ENCODE results near the gene SPAG6. TPM values are rescaled to one million over a fixed set of nuclear protein-coding genes. Genes with fewer than 3 reads are reported as not detected.

The SPAG6 gene
- total RNA-seq, 1 experiment from 2014 or later, result not detected

DNA sequence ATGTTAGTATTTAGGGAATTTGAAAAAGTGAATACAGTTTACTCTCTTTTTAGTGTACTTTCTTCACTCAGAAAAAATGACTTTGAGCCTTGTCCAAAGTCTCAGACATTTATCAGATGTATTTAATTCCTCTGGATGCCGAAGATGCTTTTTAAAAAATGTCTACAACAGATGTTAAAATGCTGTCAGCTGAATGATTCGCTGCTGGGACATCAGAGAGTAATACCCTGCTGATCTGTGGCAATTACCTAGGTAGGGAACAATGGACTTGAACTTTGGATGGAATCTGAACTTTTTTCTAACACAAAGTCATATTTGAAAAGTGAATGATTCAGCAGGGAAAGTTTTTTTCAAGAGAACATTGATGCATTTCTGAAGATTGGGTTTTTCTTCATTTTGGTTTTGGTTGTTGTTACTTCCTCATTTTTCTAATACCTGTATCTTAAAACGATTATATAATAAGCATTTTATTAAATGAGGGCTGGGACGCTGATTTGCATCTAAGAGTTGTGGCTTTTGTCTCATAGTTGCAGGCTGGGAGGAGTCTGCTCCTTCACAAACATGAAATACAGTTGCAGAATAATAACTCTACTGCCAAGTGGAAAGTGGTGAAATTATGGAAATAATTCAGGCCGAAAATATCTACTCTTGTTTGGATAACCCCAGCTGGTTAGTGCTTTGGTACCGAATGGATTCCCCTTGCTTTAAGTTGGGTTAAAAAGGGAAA is 98.0 kb downstream of the SPAG6 start:
- Mint-ChIP-seq H3K27me3 (ENCODE audit: unreplicated experiment) (peaks cover 10% of the 10 kb centered on the region), H3K4me1 (ENCODE audit: low read depth, unreplicated experiment) (no peaks in the 10 kb centered on the region), H3K27ac (ENCODE audit: unreplicated experiment) (no peak overlapping the region), H3K4me3 (ENCODE audit: low read depth, unreplicated experiment) (no peak overlapping the region), H3K36me3 (ENCODE audit: insufficient read depth, unreplicated experiment) (no peaks in the 10 kb centered on the region), H3K9me3 (ENCODE audit: low read depth, unreplicated experiment) (no peaks in the 10 kb centered on the region)
- intact Hi-C loops (cut with micrococcal nuclease; ENCODE audit: unreplicated experiment), result no loop called here
- DNase-seq, result no peak
- BruUV-seq (replicated peaks), result no TSS peak
- TF ChIP-seq, protein P1, sequence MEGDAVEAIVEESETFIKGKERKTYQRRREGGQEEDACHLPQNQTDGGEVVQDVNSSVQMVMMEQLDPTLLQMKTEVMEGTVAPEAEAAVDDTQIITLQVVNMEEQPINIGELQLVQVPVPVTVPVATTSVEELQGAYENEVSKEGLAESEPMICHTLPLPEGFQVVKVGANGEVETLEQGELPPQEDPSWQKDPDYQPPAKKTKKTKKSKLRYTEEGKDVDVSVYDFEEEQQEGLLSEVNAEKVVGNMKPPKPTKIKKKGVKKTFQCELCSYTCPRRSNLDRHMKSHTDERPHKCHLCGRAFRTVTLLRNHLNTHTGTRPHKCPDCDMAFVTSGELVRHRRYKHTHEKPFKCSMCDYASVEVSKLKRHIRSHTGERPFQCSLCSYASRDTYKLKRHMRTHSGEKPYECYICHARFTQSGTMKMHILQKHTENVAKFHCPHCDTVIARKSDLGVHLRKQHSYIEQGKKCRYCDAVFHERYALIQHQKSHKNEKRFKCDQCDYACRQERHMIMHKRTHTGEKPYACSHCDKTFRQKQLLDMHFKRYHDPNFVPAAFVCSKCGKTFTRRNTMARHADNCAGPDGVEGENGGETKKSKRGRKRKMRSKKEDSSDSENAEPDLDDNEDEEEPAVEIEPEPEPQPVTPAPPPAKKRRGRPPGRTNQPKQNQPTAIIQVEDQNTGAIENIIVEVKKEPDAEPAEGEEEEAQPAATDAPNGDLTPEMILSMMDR (IDR thresholded peaks at IDR 0.05; ENCODE audit: unreplicated experiment), result no peak
- CTCF ChIA-PET, result interaction anchor here (0.7 kb wide), 1 partner anchor 240 kb away, joined by 6 read pairs; no protein-coding TSS in a partner anchor

DNA sequence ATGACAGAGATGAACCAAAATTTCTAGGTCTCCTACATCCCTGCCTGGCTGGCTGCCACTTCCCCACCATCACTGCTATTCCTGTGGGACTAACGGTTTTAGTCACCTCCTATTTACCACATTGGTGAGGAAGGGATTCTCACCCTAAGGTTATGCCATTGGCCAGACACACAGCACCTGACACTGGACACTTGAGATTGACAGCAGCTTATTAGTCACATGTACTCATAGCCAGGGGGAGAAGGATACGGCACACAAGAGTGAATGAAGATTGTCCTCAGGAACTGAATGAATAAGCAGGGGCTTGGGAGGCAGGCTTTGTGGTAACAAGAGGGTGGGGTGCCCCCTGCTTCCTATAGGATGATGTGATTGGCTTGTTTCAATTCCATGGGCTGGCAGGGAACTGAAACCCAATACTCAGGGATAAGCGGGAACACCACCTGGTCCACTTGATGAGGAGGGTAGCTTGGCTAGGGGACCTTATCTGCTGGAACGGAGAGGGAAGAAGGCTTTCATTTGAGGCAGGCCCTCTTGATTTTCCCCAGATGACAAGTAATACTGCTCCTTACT is 99.0 kb downstream of the SPAG6 start:
- no peaks in the 10 kb centered on the region for H3K9me3 Mint-ChIP-seq (ENCODE audit: low read depth, unreplicated experiment)
- H3K36me3 Mint-ChIP-seq (ENCODE audit: insufficient read depth, unreplicated experiment), result no peaks in the 10 kb centered on the region
- no peak overlapping the region for H3K4me3 Mint-ChIP-seq (ENCODE audit: low read depth, unreplicated experiment)
- no peak for DNase-seq
- CTCF ChIA-PET, result no interaction called here
- H3K27me3 Mint-ChIP-seq (ENCODE audit: unreplicated experiment), result peaks cover 10% of the 10 kb centered on the region
- H3K4me1 Mint-ChIP-seq (ENCODE audit: low read depth, unreplicated experiment), result no peaks in the 10 kb centered on the region
- TF ChIP-seq, protein P1 (IDR thresholded peaks at IDR 0.05; ENCODE audit: unreplicated experiment), result no peak
- no peak overlapping the region for H3K27ac Mint-ChIP-seq (ENCODE audit: unreplicated experiment)
- intact Hi-C loops (cut with micrococcal nuclease; ENCODE audit: unreplicated experiment), result no loop called here
- BruUV-seq (replicated peaks), result no TSS peak

DNA sequence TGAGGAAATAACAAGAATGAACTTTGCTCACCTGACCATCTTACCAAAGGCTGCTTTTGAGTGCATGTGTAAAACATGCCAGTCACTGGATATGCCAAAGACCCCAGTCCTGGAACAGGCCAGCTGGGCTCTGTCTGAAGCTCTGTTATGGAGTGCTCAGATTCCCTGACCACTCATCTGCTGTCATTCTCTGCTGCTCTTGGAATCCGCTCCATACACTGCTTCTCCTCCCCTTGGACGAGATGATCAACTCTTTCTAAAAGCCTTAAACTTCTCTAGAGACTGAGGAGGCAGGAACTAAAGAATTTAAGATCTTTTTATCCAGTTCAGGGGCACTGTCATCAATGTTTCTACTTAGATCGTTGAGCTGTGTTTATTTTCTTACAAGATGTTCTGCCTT is 100.2 kb downstream of the SPAG6 start:
- CTCF ChIA-PET, result no interaction called here

DNA sequence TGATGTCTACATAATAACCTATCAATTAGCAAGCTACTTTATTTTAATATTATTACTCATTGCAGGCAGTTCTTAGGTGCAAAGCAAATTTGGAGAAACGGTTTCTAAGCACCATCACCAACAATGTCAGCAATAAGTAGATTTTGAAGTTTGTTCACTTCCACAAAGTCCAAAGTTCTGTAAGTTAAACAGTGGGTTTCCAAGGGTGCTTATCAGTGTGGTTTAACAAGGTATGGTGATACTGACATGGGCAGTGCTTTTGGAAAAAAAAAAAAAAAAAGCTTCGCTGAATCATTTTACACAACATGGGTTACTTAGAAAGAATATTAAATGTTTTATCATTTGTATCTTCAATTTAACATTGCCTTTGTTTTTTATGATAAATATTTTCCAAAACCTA is 101.8 kb downstream of the SPAG6 start:
- Mint-ChIP-seq H3K9me3 (ENCODE audit: low read depth, unreplicated experiment) (no peaks in the 10 kb centered on the region), H3K4me3 (ENCODE audit: low read depth, unreplicated experiment) (no peak overlapping the region), H3K27me3 (ENCODE audit: unreplicated experiment) (peaks cover 10% of the 10 kb centered on the region), H3K27ac (ENCODE audit: unreplicated experiment) (no peak overlapping the region), H3K4me1 (ENCODE audit: low read depth, unreplicated experiment) (no peaks in the 10 kb centered on the region), H3K36me3 (ENCODE audit: insufficient read depth, unreplicated experiment) (no peaks in the 10 kb centered on the region)
- no TSS peak for BruUV-seq (replicated peaks)
- intact Hi-C loops (cut with micrococcal nuclease; ENCODE audit: unreplicated experiment), result no loop called here
- no peak for DNase-seq
- CTCF ChIA-PET, result no interaction called here
- TF ChIP-seq, protein P1 (IDR thresholded peaks at IDR 0.05; ENCODE audit: unreplicated experiment), result no peak

More for the DNA sequence above, 100.2 kb downstream of the SPAG6 start:
- Mint-ChIP-seq H3K36me3 (ENCODE audit: insufficient read depth, unreplicated experiment) (no peaks in the 10 kb centered on the region), H3K9me3 (ENCODE audit: low read depth, unreplicated experiment) (no peaks in the 10 kb centered on the region), H3K27ac (ENCODE audit: unreplicated experiment) (no peak overlapping the region), H3K27me3 (ENCODE audit: unreplicated experiment) (peaks cover 10% of the 10 kb centered on the region), H3K4me3 (ENCODE audit: low read depth, unreplicated experiment) (no peak overlapping the region), H3K4me1 (ENCODE audit: low read depth, unreplicated experiment) (no peaks in the 10 kb centered on the region)
- intact Hi-C loops (cut with micrococcal nuclease; ENCODE audit: unreplicated experiment), result no loop called here
- BruUV-seq (replicated peaks), result no TSS peak
- no peak for DNase-seq
- TF ChIP-seq, protein P1 (IDR thresholded peaks at IDR 0.05; ENCODE audit: unreplicated experiment), result no peak

Measured in Calu3 (cell line).